Esophagus muscularis mucosa (tissue), 4 donors: ENCODE data around the gene KCNA5.

Experiments
- CTCF ChIP-seq, 3 experiments: fragments of 200-600 bp in 2 of 3; fragments of 450-650 bp in 1 of 3; sonication (generic) in 2 of 3; IDR thresholded peaks; one replicate each; pipeline ENCODE4 v1.5.1; 2017 to 2019; ENCODE audit warnings: antibody characterized with exemption in 3 of 3, mild to moderate bottlenecking in 2 of 3, moderate library complexity in 1 of 3
- EP300 ChIP-seq: sonication (generic); formaldehyde crosslinking; IDR thresholded peaks from one replicate; pipeline ENCODE4 v1.6.1; 2017; ENCODE audit warnings: antibody characterized with exemption
- POLR2A ChIP-seq: fragments of 450-650 bp; IDR thresholded peaks from one replicate; pipeline ENCODE4 v1.6.1; 2017; ENCODE audit warnings: antibody characterized with exemption, moderate library complexity, mild to moderate bottlenecking, low read depth
- POLR2AphosphoS5 ChIP-seq, 2 donors: sonication (generic); formaldehyde crosslinking; IDR thresholded peaks; one replicate each; pipeline ENCODE4 v1.6.1; 2017; ENCODE audit warnings: antibody characterized with exemption in 2 of 2

GRCh38 chr12:5014269-5014668, 29.4 kb upstream of the KCNA5 start:
- TF ChIP-seq CTCF (IDR thresholded peaks at IDR 0.05) (no peak), POLR2A (no peak), POLR2AphosphoS5 (IDR thresholded peaks at IDR 0.05) (no peak), EP300 (no peak)
